ENCODE data around the gene SREBF2. TPM values are rescaled to one million over a fixed set of nuclear protein-coding genes. Genes with fewer than 3 reads are reported as not detected.

SREBF2 gene
- 71.4 TPM for total RNA-seq
- 49.2 TPM for polyA plus RNA-seq (ENCODE audit: insufficient read depth, low read depth, low replicate concordance)
- long read RNA-seq, donor 1, full-length matches to known transcripts = 4 of 62 reads
- long read RNA-seq, donor 1, partial matches to known transcripts = 58 of 62 reads
- long read RNA-seq, donor 1, other reads (novel, unspliced or antisense) = 0 of 62 reads
- long read RNA-seq, donor 2, full-length matches to known transcripts = 7 of 62 reads
- long read RNA-seq, donor 2, partial matches to known transcripts = 55 of 62 reads
- long read RNA-seq, donor 2, other reads (novel, unspliced or antisense) = 0 of 62 reads
- long read RNA-seq, donor 3, full-length matches to known transcripts = 14 of 71 reads
- long read RNA-seq, donor 3, partial matches to known transcripts = 57 of 71 reads
- long read RNA-seq, donor 3, other reads (novel, unspliced or antisense) = 0 of 71 reads
- long read RNA-seq, donor 4, full-length matches to known transcripts = 10 of 39 reads
- long read RNA-seq, donor 4, partial matches to known transcripts = 29 of 39 reads
- long read RNA-seq, donor 4, other reads (novel, unspliced or antisense) = 0 of 39 reads
- long read RNA-seq, donor 5 = 0 reads
- long read RNA-seq, donor 6, partial matches to known transcripts = 7 of 23 reads
- long read RNA-seq, donor 6, other reads (novel, unspliced or antisense) = 16 of 23 reads
- long read RNA-seq, donor 7, full-length matches to known transcripts = 14 of 69 reads
- long read RNA-seq, donor 7, partial matches to known transcripts = 22 of 69 reads
- long read RNA-seq, donor 7, other reads (novel, unspliced or antisense) = 33 of 69 reads
- long read RNA-seq, donor 8, full-length matches to known transcripts = 3 of 89 reads
- long read RNA-seq, donor 8, partial matches to known transcripts = 86 of 89 reads
- long read RNA-seq, donor 8, other reads (novel, unspliced or antisense) = 0 of 89 reads
- long read RNA-seq, donor 9, full-length matches to known transcripts = 5 of 40 reads
- long read RNA-seq, donor 9, partial matches to known transcripts = 35 of 40 reads
- long read RNA-seq, donor 9, other reads (novel, unspliced or antisense) = 0 of 40 reads
- long read RNA-seq, donor 10, full-length matches to known transcripts = 4 of 41 reads
- long read RNA-seq, donor 10, partial matches to known transcripts = 37 of 41 reads
- long read RNA-seq, donor 10, other reads (novel, unspliced or antisense) = 0 of 41 reads

DNA sequence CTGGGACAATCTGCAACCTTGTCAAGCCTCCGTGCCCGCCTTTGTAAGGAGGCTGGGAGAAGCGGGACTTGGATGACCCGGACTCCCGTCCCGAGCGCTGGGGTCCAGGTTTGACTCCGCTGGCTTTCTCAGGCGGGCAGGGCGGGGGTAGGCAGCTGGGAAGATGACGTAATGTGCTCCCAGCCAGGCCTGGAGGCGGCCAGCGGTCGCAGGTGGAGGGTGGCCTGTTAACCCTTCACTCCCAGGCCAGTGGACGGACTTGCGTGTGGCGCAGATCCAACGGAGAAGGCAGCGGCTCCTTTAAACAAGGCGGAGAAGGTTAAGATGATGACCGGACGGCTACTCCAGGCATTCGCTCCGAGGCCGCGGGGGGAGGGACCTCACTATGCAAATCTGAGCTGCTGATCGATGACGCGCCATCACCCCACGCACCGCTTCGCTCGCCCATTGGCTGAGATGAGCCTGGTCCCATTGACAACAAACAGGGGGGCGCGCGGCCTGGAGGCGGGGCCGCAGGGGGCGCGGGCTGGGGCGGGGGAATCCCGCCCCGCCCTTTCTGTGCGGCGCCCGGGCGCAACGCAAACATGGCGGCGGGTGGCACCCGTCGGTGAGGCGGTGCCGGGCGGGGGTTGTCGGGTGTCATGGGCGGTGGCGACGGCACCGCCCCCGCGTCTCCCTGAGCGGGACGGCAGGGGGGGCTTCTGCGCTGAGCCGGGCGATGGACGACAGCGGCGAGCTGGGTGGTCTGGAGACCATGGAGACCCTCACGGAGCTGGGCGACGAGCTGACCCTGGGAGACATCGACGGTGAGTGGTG is at the start of gene SREBF2:
TSS of gene SREBF2 (plus strand) at position 553 of the 816 bp plus-strand sequence. CDS start at position 719, 166 bp downstream.
- Histone ChIP-seq H3K9ac (ENCODE audit: low read length in 3 of 3) (peak within 1 kb of the TSS; percentile 38 to 85 (median 84)), H3K27me3 (ENCODE audit: control insufficient read depth, insufficient read depth, low read length) (no peaks in the 10 kb centered on the region), H3K36me3 (ENCODE audit: control insufficient read depth in 2 of 3, insufficient read depth in 3 of 3, low read length in 3 of 3) (peaks cover 0 to 3% (median 0%) of the 10 kb centered on the region in 3 donors), H3K9me3 (ENCODE audit: control insufficient read depth in 2 of 3, insufficient read depth in 1 of 3, low read length in 3 of 3) (no peaks in the 10 kb centered on the region), H3K4me3 (ENCODE audit: low read length in 3 of 3) (peak within 1 kb of the TSS; percentile 63 to 80 (median 68)), H3K4me1 (ENCODE audit: control insufficient read depth in 2 of 3, insufficient read depth in 2 of 3, low read depth in 1 of 3, low read length in 3 of 3) (peaks cover 0 to 6% (median 0%) of the 10 kb centered on the region in 3 donors), H3K27ac (ENCODE audit: low read depth in 2 of 2, low read length in 2 of 2) (peak within 1 kb of the TSS; percentile 95 to 98)
- peak; percentile 94 for FAIRE-seq
- TF ChIP-seq, protein P1, sequence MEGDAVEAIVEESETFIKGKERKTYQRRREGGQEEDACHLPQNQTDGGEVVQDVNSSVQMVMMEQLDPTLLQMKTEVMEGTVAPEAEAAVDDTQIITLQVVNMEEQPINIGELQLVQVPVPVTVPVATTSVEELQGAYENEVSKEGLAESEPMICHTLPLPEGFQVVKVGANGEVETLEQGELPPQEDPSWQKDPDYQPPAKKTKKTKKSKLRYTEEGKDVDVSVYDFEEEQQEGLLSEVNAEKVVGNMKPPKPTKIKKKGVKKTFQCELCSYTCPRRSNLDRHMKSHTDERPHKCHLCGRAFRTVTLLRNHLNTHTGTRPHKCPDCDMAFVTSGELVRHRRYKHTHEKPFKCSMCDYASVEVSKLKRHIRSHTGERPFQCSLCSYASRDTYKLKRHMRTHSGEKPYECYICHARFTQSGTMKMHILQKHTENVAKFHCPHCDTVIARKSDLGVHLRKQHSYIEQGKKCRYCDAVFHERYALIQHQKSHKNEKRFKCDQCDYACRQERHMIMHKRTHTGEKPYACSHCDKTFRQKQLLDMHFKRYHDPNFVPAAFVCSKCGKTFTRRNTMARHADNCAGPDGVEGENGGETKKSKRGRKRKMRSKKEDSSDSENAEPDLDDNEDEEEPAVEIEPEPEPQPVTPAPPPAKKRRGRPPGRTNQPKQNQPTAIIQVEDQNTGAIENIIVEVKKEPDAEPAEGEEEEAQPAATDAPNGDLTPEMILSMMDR (IDR thresholded peaks at IDR 0.05; ENCODE audit: borderline replicate concordance, extremely low read depth, insufficient read depth) = no peak
- intact Hi-C loops (cut with DNase I) = no loop called here
- DNase-seq = peak; percentile 100

DNA sequence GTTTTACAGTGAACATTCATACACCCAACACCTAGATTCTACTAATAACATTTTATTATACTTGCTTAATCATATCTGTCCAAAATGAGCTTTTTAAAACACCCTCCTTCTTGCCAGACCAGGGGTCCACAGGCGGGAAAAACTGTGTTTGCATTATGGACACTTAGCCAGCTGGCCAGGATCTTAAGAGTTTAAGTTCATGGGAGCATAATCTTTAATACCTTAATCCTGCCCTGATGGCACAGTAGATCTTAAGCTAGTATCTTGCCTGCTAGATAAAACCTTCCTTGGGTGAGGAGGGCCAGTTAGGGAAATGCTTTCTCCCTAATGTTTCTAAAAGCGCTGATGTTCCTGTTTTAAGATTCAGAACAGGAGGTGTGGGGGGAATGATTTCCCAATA is 45.6 kb upstream of the SREBF2 start:
- Histone ChIP-seq H3K27me3 (ENCODE audit: control insufficient read depth, insufficient read depth, low read length) (no peaks in the 10 kb centered on the region), H3K27ac (ENCODE audit: low read depth in 2 of 2, low read length in 2 of 2) (no peak overlapping the region), H3K9ac (ENCODE audit: low read length in 3 of 3) (no peak overlapping the region), H3K4me3 (ENCODE audit: low read length in 3 of 3) (no peak overlapping the region), H3K9me3 (ENCODE audit: control insufficient read depth in 2 of 3, insufficient read depth in 1 of 3, low read length in 3 of 3) (no peaks in the 10 kb centered on the region), H3K4me1 (ENCODE audit: control insufficient read depth in 2 of 3, insufficient read depth in 2 of 3, low read depth in 1 of 3, low read length in 3 of 3) (peaks cover 0 to 4% (median 0%) of the 10 kb centered on the region in 3 donors), H3K36me3 (ENCODE audit: control insufficient read depth in 2 of 3, insufficient read depth in 3 of 3, low read length in 3 of 3) (no peaks in the 10 kb centered on the region)
- intact Hi-C loops (cut with DNase I) = no loop called here
- no peak for FAIRE-seq
- TF ChIP-seq, protein P1 (IDR thresholded peaks at IDR 0.05; ENCODE audit: borderline replicate concordance, extremely low read depth, insufficient read depth) = no peak
- no peak for DNase-seq

DNA sequence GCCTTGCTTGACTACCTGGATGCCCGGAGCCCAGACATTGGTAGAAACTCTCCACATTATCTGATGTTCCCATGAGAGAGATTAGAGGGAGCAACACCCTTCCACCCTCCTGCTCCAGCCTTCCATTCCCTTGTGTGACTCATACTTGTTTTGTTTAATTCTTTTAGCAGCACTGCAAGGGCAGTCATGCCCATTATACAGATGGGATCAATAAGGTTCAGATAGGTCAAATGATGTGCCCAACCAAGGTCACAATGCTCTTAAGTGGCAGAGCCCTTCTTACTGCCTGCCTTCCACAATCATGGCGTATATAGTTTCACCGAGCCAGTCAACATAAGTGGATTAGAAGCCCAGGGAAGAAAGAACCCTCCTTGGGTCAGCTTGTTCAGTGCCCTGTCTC is 39.0 kb upstream of the SREBF2 start:
- H3K36me3 ChIP-seq (ENCODE audit: control insufficient read depth in 2 of 3, insufficient read depth in 3 of 3, low read length in 3 of 3) = no peaks in the 10 kb centered on the region
- H3K27me3 ChIP-seq (ENCODE audit: control insufficient read depth, insufficient read depth, low read length) = no peaks in the 10 kb centered on the region
- intact Hi-C loops (cut with DNase I) = no loop called here
- no peak overlapping the region for H3K27ac ChIP-seq (ENCODE audit: low read depth in 2 of 2, low read length in 2 of 2)
- DNase-seq = no peak
- H3K4me1 ChIP-seq (ENCODE audit: control insufficient read depth in 2 of 3, insufficient read depth in 2 of 3, low read depth in 1 of 3, low read length in 3 of 3) = no peaks in the 10 kb centered on the region
- H3K9ac ChIP-seq (ENCODE audit: low read length in 3 of 3) = no peak overlapping the region
- no peaks in the 10 kb centered on the region for H3K9me3 ChIP-seq (ENCODE audit: control insufficient read depth in 2 of 3, insufficient read depth in 1 of 3, low read length in 3 of 3)
- TF ChIP-seq, protein P1 (IDR thresholded peaks at IDR 0.05; ENCODE audit: borderline replicate concordance, extremely low read depth, insufficient read depth) = no peak
- H3K4me3 ChIP-seq (ENCODE audit: low read length in 3 of 3) = no peak overlapping the region
- FAIRE-seq = no peak

Data from kidney (tissue), 22 donors.